SK-N-DZ (cell line): Measurements from ENCODE around the gene DCAF7.

ENCODE experiments used
- DNase-seq: peaks from one replicate; pipeline ENCODE4 v3.0.0-alpha.2; 2015; ENCODE audit warnings: low spot score

Gene DCAF7

DNA sequence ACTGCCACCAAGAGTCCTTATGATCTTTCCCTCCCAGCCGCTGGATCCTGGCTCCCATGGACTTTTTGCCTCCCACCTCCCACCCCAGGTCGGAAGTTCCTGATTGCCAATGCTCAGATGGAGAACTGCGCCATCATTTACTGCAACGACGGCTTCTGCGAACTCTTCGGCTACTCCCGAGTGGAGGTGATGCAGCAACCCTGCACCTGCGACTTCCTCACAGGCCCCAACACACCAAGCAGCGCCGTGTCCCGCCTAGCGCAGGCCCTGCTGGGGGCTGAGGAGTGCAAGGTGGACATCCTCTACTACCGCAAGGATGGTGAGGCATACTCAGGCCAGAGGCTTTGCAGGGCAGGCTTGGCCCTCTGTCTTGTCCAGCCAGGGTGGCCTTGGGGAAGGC, 26.2 kb upstream of the DCAF7 start:
- no peak for DNase-seq

DNA sequence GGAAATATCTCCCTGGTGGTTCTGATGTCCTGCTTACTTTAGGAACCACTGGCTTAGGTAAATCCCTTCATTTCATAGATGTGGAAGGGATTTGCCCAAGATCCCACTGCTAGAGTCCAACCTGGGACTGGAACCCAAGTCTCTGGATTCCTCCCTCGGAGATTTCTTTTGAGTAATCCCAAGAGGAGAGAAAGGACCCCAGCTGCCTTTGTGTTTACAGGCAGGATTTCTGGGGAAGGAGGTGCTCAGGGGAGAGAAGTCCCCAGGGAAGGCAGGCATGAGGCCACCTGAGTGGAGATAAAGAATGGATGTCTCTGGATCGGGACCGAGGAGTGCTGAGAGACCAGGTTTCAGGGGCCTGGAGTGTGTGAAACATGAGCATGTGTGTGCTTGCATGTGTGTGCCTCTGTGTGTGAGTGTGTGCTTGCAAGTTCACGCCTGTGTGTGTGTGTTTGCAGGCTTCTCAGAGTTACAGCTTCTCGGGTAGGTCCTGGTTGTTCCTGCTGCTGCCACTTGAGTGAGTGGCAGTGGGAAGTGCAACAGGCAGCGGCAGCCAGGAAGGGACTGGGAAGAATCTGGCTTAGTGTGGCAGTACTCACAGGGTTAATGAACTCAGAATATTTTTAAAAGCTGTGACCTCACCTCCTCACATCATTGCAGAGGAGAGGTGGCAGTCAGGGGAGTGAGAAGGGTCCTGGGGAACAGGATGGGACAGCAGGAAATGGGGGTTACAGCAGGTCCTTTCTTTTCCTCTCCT, 24.9 kb upstream of the DCAF7 start:
- DNase-seq: no peak

- DNase-seq: no peak
Measured at GRCh38 chr17:63526861-63527260, 23.4 kb upstream of the DCAF7 start.

GRCh38 chr17:63528183-63528582, 22.1 kb upstream of the DCAF7 start:
- no peak for DNase-seq

DNA sequence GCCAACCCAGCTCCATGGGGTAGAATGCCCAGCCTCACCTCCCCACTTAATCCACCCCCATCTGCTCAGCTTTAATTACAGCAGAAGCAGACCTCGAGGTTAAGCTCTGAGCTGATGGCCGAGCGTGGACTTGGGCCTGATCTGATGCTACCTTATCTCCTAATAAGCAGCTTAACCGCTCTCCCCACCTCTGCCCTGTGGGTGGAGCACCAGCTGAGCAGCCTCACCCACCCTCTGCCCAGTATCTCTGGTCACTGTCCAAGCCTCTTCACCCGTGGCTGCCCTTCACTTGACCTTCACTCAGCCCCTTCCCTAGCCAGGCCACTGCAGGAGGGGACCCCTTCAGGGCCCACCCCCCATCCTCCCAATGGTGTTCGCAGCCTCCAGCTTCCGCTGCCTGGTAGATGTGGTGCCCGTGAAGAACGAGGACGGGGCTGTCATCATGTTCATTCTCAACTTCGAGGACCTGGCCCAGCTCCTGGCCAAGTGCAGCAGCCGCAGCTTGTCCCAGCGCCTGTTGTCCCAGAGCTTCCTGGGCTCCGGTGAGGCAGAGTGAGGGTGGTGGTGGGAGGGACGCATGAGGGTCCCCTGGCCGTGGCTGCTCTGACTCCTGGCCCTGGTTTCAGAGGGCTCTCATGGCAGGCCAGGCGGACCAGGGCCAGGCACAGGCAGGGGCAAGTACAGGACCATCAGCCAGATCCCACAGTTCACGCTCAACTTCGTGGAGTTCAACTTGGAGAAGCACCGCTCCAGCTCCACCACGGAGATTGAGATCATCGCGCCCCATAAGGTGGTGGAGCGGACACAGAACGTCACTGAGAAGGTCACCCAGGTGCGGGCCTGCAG, 20.3 kb upstream of the DCAF7 start:
- no peak for DNase-seq

- DNase-seq: no peak
Measured at GRCh38 chr17:63530557-63531021, 19.7 kb upstream of the DCAF7 start.

DNA sequence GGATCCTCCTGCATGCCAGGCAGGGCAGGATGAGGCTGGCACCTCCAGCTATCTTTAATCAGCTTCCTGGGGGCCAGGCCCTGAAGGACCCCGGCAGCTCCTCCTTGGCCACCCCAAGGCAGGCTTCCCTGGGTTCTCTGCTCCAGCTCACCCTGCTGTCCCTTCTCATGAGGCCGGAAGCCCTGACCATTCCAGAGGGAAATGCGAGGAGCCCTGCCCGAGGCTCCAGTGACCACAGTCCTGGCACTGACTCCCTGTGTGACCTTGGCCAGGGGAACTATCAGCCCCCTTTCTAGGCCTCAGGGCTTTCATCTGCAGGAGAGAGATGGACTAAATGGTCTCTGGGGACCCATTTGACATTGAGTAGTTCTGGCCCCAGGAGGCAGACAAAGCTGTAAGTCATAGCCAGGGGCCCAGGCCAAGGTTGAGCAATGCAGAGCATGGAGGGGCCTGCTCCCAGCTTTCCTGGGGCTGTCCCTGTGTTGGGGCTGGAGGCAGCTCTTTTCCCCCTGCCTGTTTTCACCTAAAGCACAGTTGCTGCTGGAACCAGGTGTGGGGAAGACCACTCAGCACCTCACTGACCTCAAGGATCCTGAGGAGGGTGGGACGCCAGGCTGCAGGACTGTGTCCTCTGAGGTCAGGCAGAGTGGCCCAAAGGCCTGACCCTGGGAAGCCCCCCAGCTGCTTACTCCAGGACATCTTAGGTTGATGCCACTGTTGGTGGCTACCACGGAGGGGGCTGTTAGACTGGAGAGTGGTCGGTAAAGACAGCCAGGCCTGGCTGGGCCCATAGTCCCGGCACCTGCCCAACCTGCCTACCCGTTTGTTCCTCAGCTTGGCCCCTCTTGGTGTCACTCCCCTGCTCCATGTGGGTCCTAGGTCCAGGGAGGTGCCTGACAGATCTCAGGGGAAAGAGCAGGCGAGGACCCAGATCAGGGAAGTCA, 19.0 kb upstream of the DCAF7 start:
- no peak for DNase-seq

DNA sequence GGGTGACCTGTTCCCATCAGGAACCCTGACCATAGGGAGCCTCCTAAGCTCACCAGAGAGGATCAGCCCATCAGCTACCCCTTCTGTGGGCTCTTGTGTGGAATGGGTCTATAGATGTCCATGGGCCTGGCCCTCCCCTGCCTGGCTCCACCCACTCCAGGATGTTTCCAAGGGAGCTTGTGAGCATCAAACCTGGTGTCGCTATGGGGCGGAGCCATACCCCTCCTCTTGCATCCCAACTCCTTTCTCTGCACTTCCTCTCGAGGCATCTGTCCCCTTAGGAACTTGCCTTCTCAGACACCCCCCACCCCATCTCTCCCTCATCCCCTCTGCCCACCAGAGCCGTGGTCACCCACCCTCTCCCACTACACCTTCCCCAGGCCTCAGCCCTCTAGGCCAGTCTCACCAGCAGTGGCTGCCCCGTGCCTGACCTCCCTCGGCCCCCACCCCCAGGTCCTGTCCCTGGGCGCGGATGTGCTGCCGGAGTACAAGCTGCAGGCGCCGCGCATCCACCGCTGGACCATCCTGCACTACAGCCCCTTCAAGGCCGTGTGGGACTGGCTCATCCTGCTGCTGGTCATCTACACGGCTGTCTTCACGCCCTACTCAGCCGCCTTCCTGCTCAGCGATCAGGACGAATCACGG, 16.7 kb upstream of the DCAF7 start:
- DNase-seq: no peak

DNA sequence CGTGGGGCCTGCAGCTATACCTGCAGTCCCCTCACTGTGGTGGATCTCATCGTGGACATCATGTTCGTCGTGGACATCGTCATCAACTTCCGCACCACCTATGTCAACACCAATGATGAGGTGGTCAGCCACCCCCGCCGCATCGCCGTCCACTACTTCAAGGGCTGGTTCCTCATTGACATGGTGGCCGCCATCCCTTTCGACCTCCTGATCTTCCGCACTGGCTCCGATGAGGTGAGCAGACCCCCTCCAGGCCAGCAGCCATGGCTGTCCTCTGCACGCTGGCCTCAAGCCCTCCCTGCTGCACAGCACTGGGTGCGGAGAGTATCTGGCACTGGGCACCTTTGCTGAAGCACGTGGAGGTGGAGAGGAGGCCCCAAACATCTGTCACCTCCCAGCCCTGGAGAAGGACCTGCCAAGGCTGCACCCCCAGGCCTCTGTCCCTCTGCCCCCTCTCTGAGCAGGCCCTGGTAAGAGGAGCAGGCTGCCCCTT, 16.2 kb upstream of the DCAF7 start:
- no peak for DNase-seq

DNA sequence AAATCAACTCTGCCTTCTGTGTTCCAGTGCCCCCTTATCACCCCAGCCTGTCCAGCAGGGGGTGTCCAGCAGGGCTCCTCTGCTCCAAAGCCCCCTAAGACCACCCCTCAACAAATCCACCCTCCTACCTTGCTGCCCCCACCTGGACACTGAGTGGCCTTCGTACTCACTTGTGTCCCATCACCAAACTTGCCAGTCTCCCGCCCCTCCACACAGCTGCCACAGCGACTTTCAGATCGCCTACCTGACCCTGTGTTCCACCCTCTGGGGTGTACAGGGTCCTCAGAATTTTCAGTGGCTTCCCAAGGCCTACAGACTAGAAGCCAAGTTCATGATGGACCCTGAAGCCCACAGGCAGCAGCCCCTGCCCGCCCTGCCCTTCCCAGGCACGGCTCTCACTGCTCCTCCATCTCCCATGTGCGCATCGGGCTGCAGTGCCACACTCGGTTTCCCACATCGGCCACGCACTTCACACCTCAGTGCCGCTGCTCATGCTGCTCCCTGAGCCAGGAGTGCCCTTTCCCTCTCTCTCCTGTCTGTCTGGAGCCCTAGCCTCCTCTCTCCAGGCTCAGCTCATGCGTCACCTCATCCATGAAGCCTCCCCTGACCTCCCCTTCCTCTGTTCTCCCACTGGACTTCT, 15.3 kb upstream of the DCAF7 start:
- no peak for DNase-seq

GRCh38 chr17:63535640-63536039, 14.6 kb upstream of the DCAF7 start:
- DNase-seq: no peak

DNA sequence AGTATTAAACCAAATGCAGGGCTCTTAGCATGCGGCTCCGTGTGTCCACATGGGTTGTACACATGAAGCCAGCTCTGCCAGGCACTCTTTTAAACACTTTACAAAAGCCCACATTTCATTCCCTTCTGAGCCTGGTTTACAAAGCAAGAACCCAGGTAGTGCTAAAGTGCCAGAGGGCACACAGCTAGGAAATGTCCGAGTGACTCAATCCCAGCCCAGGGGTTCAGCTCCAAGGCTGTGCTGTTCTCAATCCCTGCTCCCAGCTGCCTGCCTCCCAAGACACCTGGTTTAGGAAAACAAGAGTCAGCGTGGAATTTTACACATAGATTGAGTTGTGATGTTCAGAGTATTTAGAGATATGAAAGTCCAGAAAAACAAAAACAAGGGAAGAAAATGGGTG, 13.3 kb upstream of the DCAF7 start:
- no peak for DNase-seq

GRCh38 chr17:63537991-63538692, 12.1 kb upstream of the DCAF7 start:
- DNase-seq: peak; percentile 48

- DNase-seq: no peak
Measured at GRCh38 chr17:63538693-63539595, 11.3 kb upstream of the DCAF7 start.

DNA sequence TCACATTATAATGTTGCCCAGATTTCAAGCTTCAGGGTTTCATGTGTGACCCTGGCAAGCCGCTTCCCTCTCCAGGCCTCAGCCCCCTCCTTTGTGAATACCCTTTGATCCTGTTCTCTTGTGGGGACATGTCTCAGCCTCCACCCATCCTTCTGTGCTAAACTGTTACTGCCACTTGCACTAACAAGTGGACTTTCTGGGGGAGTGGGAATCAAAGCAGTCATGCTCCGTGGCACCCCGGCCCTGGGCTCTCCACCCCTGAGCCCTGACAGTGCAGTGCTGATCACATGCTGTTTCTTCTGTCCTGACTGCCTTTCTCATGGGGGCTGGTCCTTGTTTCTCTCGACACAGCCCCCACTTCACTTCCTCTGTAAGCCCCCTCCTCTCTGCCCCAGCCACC, 9.7 kb upstream of the DCAF7 start:
- no peak for DNase-seq

- DNase-seq: no peak
Measured at GRCh38 chr17:63542218-63542545, 8.1 kb upstream of the DCAF7 start.

DNA sequence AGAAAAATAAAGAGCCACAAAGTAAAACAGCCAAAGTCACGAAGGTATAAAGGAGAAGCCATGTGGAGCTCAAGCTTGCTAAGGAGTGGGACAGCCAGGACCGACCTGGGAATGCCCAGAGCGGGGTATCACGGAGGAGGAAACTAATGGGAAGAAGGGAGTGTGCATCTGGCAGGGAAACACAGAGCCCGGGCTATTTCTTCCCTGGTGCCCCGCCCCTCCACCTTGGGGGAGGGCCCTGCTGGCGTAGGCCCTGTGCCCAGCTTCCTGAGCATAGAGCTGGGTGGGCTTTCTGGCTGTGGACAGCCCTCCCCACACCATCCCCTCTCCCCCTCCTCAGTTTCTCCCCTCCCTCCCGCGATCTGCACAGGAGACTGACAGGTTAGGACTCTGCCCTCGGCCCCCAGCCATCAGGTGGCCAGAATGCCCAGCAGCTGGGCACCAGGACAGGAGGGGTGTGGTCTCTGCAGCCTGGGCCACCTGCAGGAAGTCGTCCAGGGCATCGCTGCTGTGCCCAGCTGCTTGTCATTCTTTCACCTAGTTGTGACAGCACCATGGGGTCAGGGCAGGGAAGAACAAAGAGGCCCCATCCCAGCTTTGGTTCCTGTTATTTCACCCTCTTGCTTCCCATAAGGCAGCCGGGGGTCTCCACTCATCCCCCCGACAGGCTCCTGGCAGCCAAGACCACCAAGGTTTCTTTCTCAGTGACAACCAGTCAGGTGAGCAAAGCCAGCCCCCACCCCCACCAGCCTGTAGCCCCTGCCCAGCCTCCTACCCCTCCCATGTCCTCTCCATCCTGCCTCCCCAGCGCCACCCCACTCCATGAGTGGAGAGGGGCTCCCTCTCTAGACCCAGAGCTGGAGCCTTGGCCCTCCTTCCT, 7.1 kb upstream of the DCAF7 start:
- DNase-seq: peak; percentile 33

DNA sequence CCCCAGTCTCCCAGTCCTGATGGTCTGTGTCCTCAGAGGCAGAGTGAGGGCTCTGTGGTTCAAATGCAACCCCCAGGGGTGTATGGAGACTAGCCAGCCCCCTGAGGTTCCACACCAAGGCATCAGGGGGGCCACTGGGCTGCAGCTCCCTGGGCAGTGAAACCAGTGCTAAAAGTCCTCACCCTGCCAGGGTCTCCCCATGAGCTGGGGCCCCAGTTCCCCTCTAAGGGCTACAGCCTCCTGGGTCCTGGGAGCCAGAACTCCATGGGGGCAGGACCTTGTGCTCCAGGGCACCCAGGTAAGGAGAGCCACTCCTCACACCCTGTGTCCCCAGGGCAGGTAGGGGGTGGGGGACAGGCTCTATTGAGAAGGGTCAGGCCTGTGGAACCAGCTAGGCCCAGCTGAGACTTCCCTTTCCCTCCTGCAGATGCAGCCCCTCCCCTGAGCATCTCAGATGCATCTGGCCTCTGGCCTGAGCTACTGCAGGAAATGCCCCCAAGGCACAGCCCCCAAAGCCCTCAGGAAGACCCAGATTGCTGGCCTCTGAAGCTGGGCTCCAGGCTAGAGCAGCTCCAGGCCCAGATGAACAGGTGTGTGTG, 6.4 kb upstream of the DCAF7 start:
- peak; percentile 16 for DNase-seq
